ENCODE data around the gene SEMA3F.

DNA sequence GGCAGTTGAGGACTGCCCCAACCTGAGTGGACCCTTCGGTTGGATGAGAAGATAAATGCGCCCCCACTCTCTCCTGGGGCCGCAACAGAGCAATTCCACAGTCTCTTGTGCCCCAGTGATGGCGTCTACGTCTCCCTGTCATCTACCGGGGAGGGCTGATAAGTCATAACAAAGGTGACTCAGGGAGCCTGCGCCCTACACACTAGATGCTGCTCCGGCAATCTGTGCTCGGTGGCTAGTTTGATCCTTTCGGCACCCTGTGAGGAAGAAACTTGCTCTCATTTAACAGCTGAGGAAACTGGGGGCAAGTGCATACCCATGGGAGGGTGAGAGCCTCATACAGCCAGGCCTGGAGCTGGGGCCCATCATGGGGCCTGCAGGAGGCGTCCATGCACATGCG lies 14.1 kb upstream of the SEMA3F start:
- TF ChIP-seq CTCF (IDR thresholded peaks at IDR 0.05) (no peak), TCF7L2 (IDR thresholded peaks at IDR 0.05; ENCODE audit: low read depth, low read length) (no peak), POLR2AphosphoS5 (IDR thresholded peaks at IDR 0.05; ENCODE audit: low read depth, low read length) (no peak), SIN3A (IDR thresholded peaks at IDR 0.05; ENCODE audit: borderline replicate concordance, insufficient read depth, low read depth, low read length) (no peak)
